GM12878 (cell line): ENCODE data around the gene FAM222A. TPM values are rescaled to one million over a fixed set of nuclear protein-coding genes. Genes with fewer than 3 reads are reported as not detected.

Source experiments
- ATAC-seq: fragments of 200-7000 bp; cut with Tn5 transposase; 3 replicates; pipeline ENCODE4 v1.9.1; 2020; ENCODE audit warnings: mild to moderate bottlenecking, moderate library complexity
- BruUV-seq: library from RNA; stranded (reverse); fragments of 400-500 nt; replicated peaks from 2 replicates; lab custom pipeline; 2021; lab: Mats Ljungman, UMichigan
- CTCF ChIA-PET: fragments of 300-600 bp; sonication (Branson Sonifier 250); formaldehyde crosslinking; extraction: SDS; loops from one replicate; lab custom pipeline; 2021; ENCODE audit warnings: inconsistent platforms; lab: Yijun Ruan, JAX
- POLR2A ChIA-PET: fragments of 350-600 bp; formaldehyde crosslinking; extraction: SDS; loops from one replicate; lab custom pipeline; 2021; ENCODE audit warnings: inconsistent platforms; lab: Charles Lee
- RAD21 ChIA-PET: fragments of 300-600 bp; sonication (Branson Sonifier 250); formaldehyde crosslinking; loops from one replicate; lab custom pipeline; 2023; ENCODE audit warnings: antibody characterized with exemption; ENCODE audit not compliant: unreplicated experiment; lab: Charles Lee
- SMC1A ChIA-PET: fragments of 300-600 bp; sonication (Branson Sonifier 250); formaldehyde crosslinking; loops from one replicate; lab custom pipeline; 2023; ENCODE audit not compliant: unreplicated experiment, uncharacterized antibody; lab: Charles Lee
- DNase-seq: peaks from one replicate; pipeline ENCODE4 v3.0.0-alpha.2; 2011; ENCODE audit warnings: low read depth, low spot score
- FAIRE-seq: peaks from 3 replicates; lab custom pipeline; 2011; peaks lifted over from hg19 to GRCh38; lab: Jason Lieb, UNC
- H2AFZ ChIP-seq: 2 replicates; pipeline ENCODE4 v1.6.0; 2011; ENCODE audit warnings: low read depth, low read length, control low read depth; ENCODE audit not compliant: control insufficient read depth
- H3K27ac ChIP-seq: 2 replicates; pipeline ENCODE4 v1.5.1; 2011; ENCODE audit warnings: control low read depth; ENCODE audit not compliant: control insufficient read depth, insufficient read depth
- H3K27me3 ChIP-seq, 2 experiments: replicated peaks in 1 of 2; 2 replicates each; pipeline versions ENCODE4 v1.6.0 to v1.6.1; 2011; ENCODE audit warnings: low read length in 1 of 2; ENCODE audit not compliant: control insufficient read depth in 2 of 2, insufficient read depth in 2 of 2
- H3K36me3 ChIP-seq, 2 experiments: 2 replicates each; pipeline ENCODE4 v1.5.1; 2011; ENCODE audit warnings: low read length in 1 of 2; ENCODE audit not compliant: control insufficient read depth in 2 of 2, insufficient read depth in 2 of 2
- H3K4me1 ChIP-seq: 2 replicates; pipeline ENCODE4 v1.6.1; 2011; ENCODE audit warnings: mild to moderate bottlenecking, low read length, moderate library complexity, mixed read lengths; ENCODE audit not compliant: control insufficient read depth, insufficient read depth
- H3K4me2 ChIP-seq: 2 replicates; pipeline ENCODE4 v1.6.0; 2011; ENCODE audit warnings: control low read depth; ENCODE audit not compliant: control insufficient read depth, insufficient read depth
- H3K4me3 ChIP-seq: fragments of 200-600 bp; sonication (generic); 2 replicates; pipeline ENCODE4 v1.5.1; 2016
- H3K79me2 ChIP-seq: 2 replicates; pipeline ENCODE4 v1.6.0; 2011; ENCODE audit warnings: low read length; ENCODE audit not compliant: control insufficient read depth, insufficient read depth
- H3K9ac ChIP-seq: 2 replicates; pipeline ENCODE4 v1.8.0; 2011; ENCODE audit warnings: low read length, control low read depth, mixed read lengths; ENCODE audit not compliant: control insufficient read depth, insufficient read depth
- H3K9me3 ChIP-seq: replicated peaks from 3 replicates; pipeline ENCODE4 v1.5.1; 2011; ENCODE audit warnings: mild to moderate bottlenecking, low read length; ENCODE audit not compliant: control insufficient read depth, insufficient read depth
- H4K20me1 ChIP-seq: 2 replicates; pipeline ENCODE4 v1.6.0; 2011; ENCODE audit not compliant: control insufficient read depth, insufficient read depth
- ATF7 ChIP-seq: fragments of 450-650 bp; IDR thresholded peaks from 2 replicates; pipeline ENCODE4 v1.6.1; 2016; ENCODE audit warnings: low read depth, mild to moderate bottlenecking
- BCLAF1 ChIP-seq: fragments of 450-650 bp; IDR thresholded peaks from 2 replicates; pipeline ENCODE4 v1.6.1; 2017; ENCODE audit warnings: antibody characterized with exemption, mild to moderate bottlenecking, moderate library complexity
- BRCA1 ChIP-seq: IDR thresholded peaks from 2 replicates; pipeline ENCODE4 v1.6.1; 2011; ENCODE audit warnings: low read depth, low read length, improper control_type of control experiment
- CHD4 ChIP-seq: fragments of 200-600 bp; sonication (generic); IDR thresholded peaks from 2 replicates; pipeline ENCODE4 v1.6.1; 2016; ENCODE audit warnings: mild to moderate bottlenecking
- CUX1 ChIP-seq: IDR thresholded peaks from 2 replicates; pipeline ENCODE4 v1.6.1; 2012; ENCODE audit warnings: improper control_type of control experiment, low read depth, low read length; ENCODE audit not compliant: insufficient replicate concordance
- EGR1 ChIP-seq, 2 experiments: IDR thresholded peaks; 1 replicate in 1 of 2; 2 replicates in 1 of 2; pipeline ENCODE4 v1.6.1; 2011 to 2012; ENCODE audit warnings: low read depth in 2 of 2, low read length in 2 of 2, borderline replicate concordance in 1 of 2, mild to moderate bottlenecking in 1 of 2, moderate library complexity in 1 of 2
- EP300 ChIP-seq, 2 experiments: fragments of 150-350 bp in 1 of 2; IDR thresholded peaks; 2 replicates each; pipeline ENCODE4 v1.6.1; 2011 to 2012; ENCODE audit warnings: low read depth in 2 of 2, low read length in 2 of 2, borderline replicate concordance in 1 of 2, improper control_type of control experiment in 1 of 2, inconsistent platforms in 1 of 2; ENCODE audit not compliant: control insufficient read depth in 1 of 2
- KDM1A ChIP-seq: fragments of 200-600 bp; sonication (generic); IDR thresholded peaks from 2 replicates; pipeline ENCODE4 v1.6.1; 2016; ENCODE audit warnings: borderline replicate concordance
- NR2C2 ChIP-seq: IDR thresholded peaks from 2 replicates; pipeline ENCODE4 v1.6.1; 2011; ENCODE audit warnings: borderline replicate concordance, low read depth; ENCODE audit not compliant: control insufficient read depth, insufficient read length
- RAD51 ChIP-seq: fragments of 450-650 bp; IDR thresholded peaks from 2 replicates; pipeline ENCODE4 v1.6.1; 2016; ENCODE audit warnings: moderate library complexity, mild to moderate bottlenecking, inconsistent platforms
- RB1 ChIP-seq: fragments of 450-650 bp; formaldehyde crosslinking; IDR thresholded peaks from 2 replicates; pipeline ENCODE4 v1.6.1; 2017; ENCODE audit warnings: mild to moderate bottlenecking, borderline replicate concordance
- SUZ12 ChIP-seq: fragments of 200-600 bp; sonication (generic); IDR thresholded peaks from one replicate; pipeline ENCODE4 v1.6.1; 2018; ENCODE audit warnings: antibody characterized with exemption, mild to moderate bottlenecking; ENCODE audit not compliant: unreplicated experiment
- WGBS: methylation state at CpG from one replicate; pipeline ENCODE4 v1.1.6; 2016; ENCODE audit warnings: low lambda C conversion rate; ENCODE audit not compliant: insufficient replicate concordance, insufficient coverage; ENCODE audit errors: missing lambda C conversion rate; 5-methylcytosine and 5-hydroxymethylcytosine counted together
- in situ Hi-C: fragments of 300-500 bp; cut with MboI; formaldehyde crosslinking; loops from 9 replicates; pipeline ENCODE4 v1.14.3; 2018; ENCODE audit warnings: mixed read lengths
- intact Hi-C: fragments of 100-400 bp; cut with micrococcal nuclease; formaldehyde crosslinking; loops from one replicate; pipeline ENCODE4 v1.14.2; 2022; ENCODE audit not compliant: unreplicated experiment
- polyA plus RNA-seq, 11 experiments: library from polyadenylated mRNA; depleted of rRNA in 4 of 11; unstranded in 6 of 11; stranded (reverse) in 5 of 11; fragments of >200 nt; fragmentation: Nextera tagmentation in 4 of 11; fragmentation: Illumina TruSeq in 1 of 11; extraction: Ambion mirVana in 4 of 11; extraction: Trizol in 1 of 11; gene quantifications; 1 replicate in 1 of 11; 2 replicates in 10 of 11; pipeline versions ENCODE4 v1.2.1 to v1.2.3, GENCODE V29; 2011 to 2016; ENCODE audit warnings: inconsistent platforms in 2 of 11, missing spikeins in 2 of 11, low read depth in 1 of 11
- total RNA-seq, 4 experiments: library from RNA; depleted of rRNA in 3 of 4; stranded (reverse); fragments of >200 nt in 3 of 4; fragmentation: Illumina TruSeq in 1 of 4; extraction: Trizol in 1 of 4; gene quantifications; 2 replicates each; pipeline versions ENCODE4 v1.2.1 to v1.2.3, GENCODE V29; 2013 to 2021
- TF ChIP-seq, protein P1 (sequence below): fragments of 450-650 bp; IDR thresholded peaks from 2 replicates; pipeline ENCODE4 v1.6.1; 2014; ENCODE audit warnings: mild to moderate bottlenecking

FAM222A gene
- total and polyA plus RNA-seq, 10 of the 15 experiments (the other 5 are each of a cell fraction or from before 2014, with no cell fraction given) = 0.04 to 0.49 (median 0.14) TPM; not detected in 3

DNA sequence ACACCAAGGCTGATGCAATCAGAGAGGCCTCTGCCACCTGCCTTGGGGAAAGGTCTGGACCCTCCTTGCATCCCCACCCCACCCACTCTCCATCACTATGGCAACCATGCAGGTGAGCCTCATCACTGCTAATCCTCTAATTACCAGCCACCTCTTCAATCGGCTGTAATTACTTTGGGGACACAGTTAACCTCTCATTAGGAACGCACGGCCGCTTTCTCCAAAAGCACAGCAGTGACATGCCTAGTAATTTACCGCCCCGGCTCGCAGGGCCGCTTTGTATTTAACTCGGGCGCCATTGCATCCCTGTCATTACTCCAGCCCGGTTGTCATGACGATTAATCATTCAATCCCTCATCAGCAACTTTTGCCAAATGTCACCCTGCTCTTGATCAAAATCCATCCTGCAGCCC, 36.3 kb upstream of the FAM222A start (continued):
- TF ChIP-seq BCLAF1 = no peak

GRCh38 chr12:109678719-109679118, 34.9 kb upstream of the FAM222A start:
- no peak overlapping the region for H3K4me3 ChIP-seq
- ATAC-seq = no peak
- no peaks in the 10 kb centered on the region for H4K20me1 ChIP-seq
- H3K9me3 ChIP-seq = no peaks in the 10 kb centered on the region
- BruUV-seq = no TSS peak
- DNase-seq = no peak
- WGBS = 3% methylated on average over 7 of the region's 7 CpGs
- H3K4me1 ChIP-seq = no peaks in the 10 kb centered on the region
- ChIA-PET POLR2A (no interaction called here), CTCF (interaction anchor here (1.2 kb wide), 1 partner anchor 20 kb away, joined by 4 read pairs; no protein-coding TSS in a partner anchor), SMC1A (no interaction called here), RAD21 (no interaction called here)
- no peaks in the 10 kb centered on the region for H3K36me3 ChIP-seq
- H3K9ac ChIP-seq = no peak overlapping the region
- peaks cover 0 to 6% of the 10 kb centered on the region in 2 experiments; a peak in 2 of 4 replicates for H3K27me3 ChIP-seq
- no peak overlapping the region for H3K27ac ChIP-seq
- no peaks in the 10 kb centered on the region for H3K79me2 ChIP-seq
- H3K4me2 ChIP-seq = no peak overlapping the region
- FAIRE-seq = no peak
- no peak overlapping the region for H2AFZ ChIP-seq
- intact Hi-C loops = no loop called here
- in situ Hi-C loops = no loop called here
- TF ChIP-seq, protein P1, sequence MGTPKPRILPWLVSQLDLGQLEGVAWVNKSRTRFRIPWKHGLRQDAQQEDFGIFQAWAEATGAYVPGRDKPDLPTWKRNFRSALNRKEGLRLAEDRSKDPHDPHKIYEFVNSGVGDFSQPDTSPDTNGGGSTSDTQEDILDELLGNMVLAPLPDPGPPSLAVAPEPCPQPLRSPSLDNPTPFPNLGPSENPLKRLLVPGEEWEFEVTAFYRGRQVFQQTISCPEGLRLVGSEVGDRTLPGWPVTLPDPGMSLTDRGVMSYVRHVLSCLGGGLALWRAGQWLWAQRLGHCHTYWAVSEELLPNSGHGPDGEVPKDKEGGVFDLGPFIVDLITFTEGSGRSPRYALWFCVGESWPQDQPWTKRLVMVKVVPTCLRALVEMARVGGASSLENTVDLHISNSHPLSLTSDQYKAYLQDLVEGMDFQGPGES = no peak
- TF ChIP-seq KDM1A = no peak
- TF ChIP-seq SUZ12 = no peak
- no peak for TF ChIP-seq CHD4
- TF ChIP-seq RAD51 = no peak
- TF ChIP-seq EP300 (IDR thresholded peaks at IDR 0.05; ENCODE audit: borderline replicate concordance in 1 of 2, control insufficient read depth in 1 of 2, low read depth in 2 of 2, low read length in 2 of 2) = no peak
- TF ChIP-seq NR2C2 = no peak
- no peak for TF ChIP-seq RB1
- TF ChIP-seq BRCA1 = no peak
- TF ChIP-seq ATF7 = no peak
- TF ChIP-seq CUX1 = no peak
- no peak for TF ChIP-seq EGR1 (IDR thresholded peaks at IDR 0.05; ENCODE audit: borderline replicate concordance in 1 of 2, low read depth in 2 of 2, low read length in 2 of 2)
